Psoas muscle (tissue), 8 donors: ENCODE results near the gene AADACL4. TPM values are rescaled to one million over a fixed set of nuclear protein-coding genes. Genes with fewer than 3 reads are reported as not detected.

ENCODE experiments used
- ATAC-seq, 4 donors: fragments of 200-7000 bp; cut with Tn5 transposase; one replicate each; pipeline ENCODE4 v1.9.1; 2020; ENCODE audit warnings: moderate library complexity in 3 of 4, mild to moderate bottlenecking in 2 of 4
- DNase-seq, 2 donors: peaks; one replicate each; pipeline ENCODE4 v3.0.0-alpha.2; 2020
- H3K27ac ChIP-seq: fragments of 200-600 bp; one replicate; pipeline ENCODE4 v1.8.0; 2022
- H3K27me3 ChIP-seq, 3 donors: fragments of 200-600 bp in 1 of 3; one replicate each; pipeline versions ENCODE4 v1.6.1 to v1.8.0; 2013 to 2022; ENCODE audit warnings: low read length in 2 of 3, mild to moderate bottlenecking in 2 of 3, moderate library complexity in 1 of 3; ENCODE audit not compliant: insufficient read depth in 3 of 3
- H3K36me3 ChIP-seq, 2 donors: fragments of 200-600 bp in 1 of 2; one replicate each; pipeline versions ENCODE4 v1.6.1 to v1.8.0; 2013 to 2022; ENCODE audit warnings: low read depth in 1 of 2, mild to moderate bottlenecking in 1 of 2, moderate library complexity in 1 of 2; ENCODE audit not compliant: insufficient read depth in 1 of 2
- H3K4me1 ChIP-seq: fragments of 200-600 bp; one replicate; pipeline ENCODE4 v1.8.0; 2022
- H3K4me3 ChIP-seq: fragments of 200-600 bp; one replicate; pipeline ENCODE4 v1.8.0; 2022; ENCODE audit warnings: mild to moderate bottlenecking
- H3K9me3 ChIP-seq: fragments of 200-600 bp; one replicate; pipeline ENCODE4 v1.8.0; 2022
- CTCF ChIP-seq: fragments of 200-600 bp; IDR thresholded peaks from one replicate; pipeline ENCODE4 v1.8.0; 2022; ENCODE audit warnings: antibody characterized with exemption
- WGBS, 3 donors: extraction: QIAGEN DNeasy Blood & Tissue Kit; methylation state at CpG; one replicate each; pipeline versions ENCODE4 v1.1.6 to v1.1.7; 2013; 5-methylcytosine and 5-hydroxymethylcytosine counted together
- intact Hi-C, 2 donors: fragments of 100-400 bp; cut with DNase I; formaldehyde crosslinking; loops; one replicate each; pipeline versions ENCODE4 v1.11.0 to v1.14.2; 2022
- polyA plus RNA-seq, 3 donors: library from polyadenylated mRNA; stranded (reverse); fragments of 200-250 nt; gene quantifications; one replicate each; pipeline ENCODE4 v1.2.3, GENCODE V29; 2013
- total RNA-seq, 4 donors: library from RNA; stranded (reverse); fragmentation: NEBNext Ultra II Directional in 2 of 4; extraction: Animal tissue kit (Norgen Biotek cat#: 25700) in 2 of 4; gene quantifications; one replicate each; pipeline versions ENCODE4 v1.2.1 to v1.2.4, GENCODE V29; 2021 to 2023
- donor health status: healthy with polysubstance abuse.
- donor health status: DM: no; HTN: no; CAD: no; lungs with moderate emphysema.
- donor health status: Bipolar disorder and iron deficiency.
- donor health status: healthy.
- donor health status: DM: yes; HTN: yes; CAD: no.
- donor health status: DM: no; HTN: no; CAD: no.
- donor health status: DM: no; HTN: no; CAD: no.
- donor health status: DM: yes; HTN: yes; CAD: no.

The AADACL4 gene
- total and polyA plus RNA-seq, 7 donors = not detected

- WGBS, 3 donors = 67 to 83% (median 70%) methylated on average over 6 of the region's 6 CpGs
- intact Hi-C loops = no loop called here
- TF ChIP-seq CTCF = no peak
- Histone ChIP-seq H3K36me3 (no peaks in the 10 kb centered on the region), H3K27me3 (no peaks in the 10 kb centered on the region), H3K4me1 (peaks cover 2% of the 10 kb centered on the region), H3K27ac (no peak overlapping the region), H3K4me3 (no peak overlapping the region), H3K9me3 (no peaks in the 10 kb centered on the region)
- no peak for DNase-seq
- no peak for ATAC-seq
These were observed 17.8 kb downstream of the AADACL4 start for GRCh38 chr1:12661606-12662219.

GRCh38 chr1:12662556-12662955 is 18.7 kb downstream of the AADACL4 start:
- Histone ChIP-seq H3K27ac (no peak overlapping the region), H3K9me3 (no peaks in the 10 kb centered on the region), H3K36me3 (no peaks in the 10 kb centered on the region), H3K4me1 (peaks cover 2% of the 10 kb centered on the region), H3K27me3 (no peaks in the 10 kb centered on the region), H3K4me3 (no peak overlapping the region)
- 95 to 100% (median 96%) methylated on average over 1 of the region's 1 CpG for WGBS, 3 donors
- intact Hi-C loops = no loop called here
- DNase-seq = no peak
- TF ChIP-seq CTCF = no peak
- ATAC-seq = no peak

GRCh38 chr1:12665511-12665910 is 21.6 kb downstream of the AADACL4 start:
- WGBS, 3 donors = 73 to 83% (median 76%) methylated on average over 4 of the region's 4 CpGs
- ATAC-seq = no peak
- peaks cover 6% of the 10 kb centered on the region for H3K9me3 ChIP-seq
- no peaks in the 10 kb centered on the region for H3K27me3 ChIP-seq
- no peak overlapping the region for H3K27ac ChIP-seq
- peaks cover 27% of the 10 kb centered on the region for H3K4me1 ChIP-seq
- intact Hi-C loops = no loop called here
- TF ChIP-seq CTCF = no peak
- H3K4me3 ChIP-seq = no peak overlapping the region
- H3K36me3 ChIP-seq = no peaks in the 10 kb centered on the region
- DNase-seq = no peak

- Histone ChIP-seq H3K9me3 (peaks cover 6% of the 10 kb centered on the region), H3K4me1 (peaks cover 31% of the 10 kb centered on the region), H3K36me3 (no peaks in the 10 kb centered on the region), H3K27ac (no peak overlapping the region), H3K27me3 (no peaks in the 10 kb centered on the region), H3K4me3 (no peak overlapping the region)
- no peak for TF ChIP-seq CTCF
- DNase-seq (no peak), ATAC-seq (no peak)
- WGBS, 3 donors = 86 to 89% (median 87%) methylated on average over 15 of the region's 15 CpGs
- intact Hi-C loops = no loop called here
These were observed 22.4 kb downstream of the AADACL4 start for GRCh38 chr1:12666141-12666735.
